GM12878 (cell line): ENCODE measurements around the gene KIRREL3. TPM values are rescaled to one million over a fixed set of nuclear protein-coding genes. Genes with fewer than 3 reads are reported as not detected.

Source experiments
- ATAC-seq: fragments of 200-7000 bp; cut with Tn5 transposase; 3 replicates; pipeline ENCODE4 v1.9.1; 2020; ENCODE audit warnings: mild to moderate bottlenecking, moderate library complexity
- BruUV-seq: library from RNA; stranded (reverse); fragments of 400-500 nt; replicated peaks from 2 replicates; lab custom pipeline; 2021; lab: Mats Ljungman, UMichigan
- CTCF ChIA-PET: fragments of 300-600 bp; sonication (Branson Sonifier 250); formaldehyde crosslinking; extraction: SDS; loops from one replicate; lab custom pipeline; 2021; ENCODE audit warnings: inconsistent platforms; lab: Yijun Ruan, JAX
- POLR2A ChIA-PET: fragments of 350-600 bp; formaldehyde crosslinking; extraction: SDS; loops from one replicate; lab custom pipeline; 2021; ENCODE audit warnings: inconsistent platforms; lab: Charles Lee
- RAD21 ChIA-PET: fragments of 300-600 bp; sonication (Branson Sonifier 250); formaldehyde crosslinking; loops from one replicate; lab custom pipeline; 2023; ENCODE audit warnings: antibody characterized with exemption; ENCODE audit not compliant: unreplicated experiment; lab: Charles Lee
- SMC1A ChIA-PET: fragments of 300-600 bp; sonication (Branson Sonifier 250); formaldehyde crosslinking; loops from one replicate; lab custom pipeline; 2023; ENCODE audit not compliant: unreplicated experiment, uncharacterized antibody; lab: Charles Lee
- DNase-seq: peaks from one replicate; pipeline ENCODE4 v3.0.0-alpha.2; 2011; ENCODE audit warnings: low read depth, low spot score
- FAIRE-seq: peaks from 3 replicates; lab custom pipeline; 2011; peaks lifted over from hg19 to GRCh38; lab: Jason Lieb, UNC
- H2AFZ ChIP-seq: 2 replicates; pipeline ENCODE4 v1.6.0; 2011; ENCODE audit warnings: low read depth, low read length, control low read depth; ENCODE audit not compliant: control insufficient read depth
- H3K27ac ChIP-seq: 2 replicates; pipeline ENCODE4 v1.5.1; 2011; ENCODE audit warnings: control low read depth; ENCODE audit not compliant: control insufficient read depth, insufficient read depth
- H3K27me3 ChIP-seq, 2 experiments: replicated peaks in 1 of 2; 2 replicates each; pipeline versions ENCODE4 v1.6.0 to v1.6.1; 2011; ENCODE audit warnings: low read length in 1 of 2; ENCODE audit not compliant: control insufficient read depth in 2 of 2, insufficient read depth in 2 of 2
- H3K36me3 ChIP-seq, 2 experiments: 2 replicates each; pipeline ENCODE4 v1.5.1; 2011; ENCODE audit warnings: low read length in 1 of 2; ENCODE audit not compliant: control insufficient read depth in 2 of 2, insufficient read depth in 2 of 2
- H3K4me1 ChIP-seq: 2 replicates; pipeline ENCODE4 v1.6.1; 2011; ENCODE audit warnings: mild to moderate bottlenecking, low read length, moderate library complexity, mixed read lengths; ENCODE audit not compliant: control insufficient read depth, insufficient read depth
- H3K4me2 ChIP-seq: 2 replicates; pipeline ENCODE4 v1.6.0; 2011; ENCODE audit warnings: control low read depth; ENCODE audit not compliant: control insufficient read depth, insufficient read depth
- H3K4me3 ChIP-seq: fragments of 200-600 bp; sonication (generic); 2 replicates; pipeline ENCODE4 v1.5.1; 2016
- H3K79me2 ChIP-seq: 2 replicates; pipeline ENCODE4 v1.6.0; 2011; ENCODE audit warnings: low read length; ENCODE audit not compliant: control insufficient read depth, insufficient read depth
- H3K9ac ChIP-seq: 2 replicates; pipeline ENCODE4 v1.8.0; 2011; ENCODE audit warnings: low read length, control low read depth, mixed read lengths; ENCODE audit not compliant: control insufficient read depth, insufficient read depth
- H3K9me3 ChIP-seq: replicated peaks from 3 replicates; pipeline ENCODE4 v1.5.1; 2011; ENCODE audit warnings: mild to moderate bottlenecking, low read length; ENCODE audit not compliant: control insufficient read depth, insufficient read depth
- H4K20me1 ChIP-seq: 2 replicates; pipeline ENCODE4 v1.6.0; 2011; ENCODE audit not compliant: control insufficient read depth, insufficient read depth
- CBFB ChIP-seq: IDR thresholded peaks from 2 replicates; pipeline ENCODE4 v1.6.1; 2016; ENCODE audit warnings: antibody characterized with exemption, low read depth
- CREM ChIP-seq: IDR thresholded peaks from 2 replicates; pipeline ENCODE4 v1.6.1; 2014; ENCODE audit warnings: antibody characterized with exemption, low read depth
- E4F1 ChIP-seq: fragments of 450-650 bp; IDR thresholded peaks from 2 replicates; pipeline ENCODE4 v1.6.1; 2018; ENCODE audit warnings: borderline replicate concordance, mild to moderate bottlenecking; ENCODE audit not compliant: partially characterized antibody
- EP300 ChIP-seq, 2 experiments: fragments of 150-350 bp in 1 of 2; IDR thresholded peaks; 2 replicates each; pipeline ENCODE4 v1.6.1; 2011 to 2012; ENCODE audit warnings: low read depth in 2 of 2, low read length in 2 of 2, borderline replicate concordance in 1 of 2, improper control_type of control experiment in 1 of 2, inconsistent platforms in 1 of 2; ENCODE audit not compliant: control insufficient read depth in 1 of 2
- FOXM1 ChIP-seq: IDR thresholded peaks from 2 replicates; pipeline ENCODE4 v1.6.1; 2012; ENCODE audit warnings: low read depth, mild to moderate bottlenecking, inconsistent platforms, low read length, moderate library complexity
- IKZF1 ChIP-seq: fragments of 450-650 bp; conservative IDR thresholded peaks from 2 replicates; pipeline ENCODE4 v1.6.1; 2017; ENCODE audit warnings: antibody characterized with exemption, mild to moderate bottlenecking
- JUNB ChIP-seq: IDR thresholded peaks from 2 replicates; pipeline ENCODE4 v1.6.1; 2016; ENCODE audit warnings: antibody characterized with exemption, mild to moderate bottlenecking
- MLLT1 ChIP-seq: fragments of 450-650 bp; IDR thresholded peaks from 2 replicates; pipeline ENCODE4 v1.6.1; 2016; ENCODE audit warnings: mild to moderate bottlenecking
- NFIC ChIP-seq: IDR thresholded peaks from 2 replicates; pipeline ENCODE4 v1.6.1; 2012; ENCODE audit warnings: low read depth, mild to moderate bottlenecking, inconsistent platforms, low read length, moderate library complexity
- NFYB ChIP-seq: IDR thresholded peaks from 2 replicates; pipeline ENCODE4 v1.6.1; 2011; ENCODE audit warnings: low read depth, mild to moderate bottlenecking, low read length, improper control_type of control experiment, moderate library complexity; ENCODE audit not compliant: insufficient read depth
- RUNX3 ChIP-seq: IDR thresholded peaks from 2 replicates; pipeline ENCODE4 v1.6.1; 2012; ENCODE audit warnings: low read length, inconsistent platforms
- SMAD1 ChIP-seq: fragments of 450-650 bp; IDR thresholded peaks from 2 replicates; pipeline ENCODE4 v1.6.1; 2018; ENCODE audit warnings: mild to moderate bottlenecking, low read depth; ENCODE audit not compliant: partially characterized antibody
- SPI1 ChIP-seq: IDR thresholded peaks from 2 replicates; pipeline ENCODE4 v1.6.1; 2011; ENCODE audit warnings: low read depth, mild to moderate bottlenecking, low read length, moderate library complexity, borderline replicate concordance; ENCODE audit not compliant: insufficient read depth
- ZBED1 ChIP-seq: IDR thresholded peaks from 2 replicates; pipeline ENCODE4 v1.6.1; 2016; ENCODE audit warnings: borderline replicate concordance
- ZNF217 ChIP-seq: fragments of 450-650 bp; IDR thresholded peaks from 2 replicates; pipeline ENCODE4 v1.6.1; 2017; ENCODE audit warnings: antibody characterized with exemption, mild to moderate bottlenecking
- WGBS: methylation state at CpG from one replicate; pipeline ENCODE4 v1.1.6; 2016; ENCODE audit warnings: low lambda C conversion rate; ENCODE audit not compliant: insufficient replicate concordance, insufficient coverage; ENCODE audit errors: missing lambda C conversion rate; 5-methylcytosine and 5-hydroxymethylcytosine counted together
- in situ Hi-C: fragments of 300-500 bp; cut with MboI; formaldehyde crosslinking; loops from 9 replicates; pipeline ENCODE4 v1.14.3; 2018; ENCODE audit warnings: mixed read lengths
- intact Hi-C: fragments of 100-400 bp; cut with micrococcal nuclease; formaldehyde crosslinking; loops from one replicate; pipeline ENCODE4 v1.14.2; 2022; ENCODE audit not compliant: unreplicated experiment
- polyA plus RNA-seq, 11 experiments: library from polyadenylated mRNA; depleted of rRNA in 4 of 11; unstranded in 6 of 11; stranded (reverse) in 5 of 11; fragments of >200 nt; fragmentation: Nextera tagmentation in 4 of 11; fragmentation: Illumina TruSeq in 1 of 11; extraction: Ambion mirVana in 4 of 11; extraction: Trizol in 1 of 11; gene quantifications; 1 replicate in 1 of 11; 2 replicates in 10 of 11; pipeline versions ENCODE4 v1.2.1 to v1.2.3, GENCODE V29; 2011 to 2016; ENCODE audit warnings: inconsistent platforms in 2 of 11, missing spikeins in 2 of 11, low read depth in 1 of 11
- total RNA-seq, 4 experiments: library from RNA; depleted of rRNA in 3 of 4; stranded (reverse); fragments of >200 nt in 3 of 4; fragmentation: Illumina TruSeq in 1 of 4; extraction: Trizol in 1 of 4; gene quantifications; 2 replicates each; pipeline versions ENCODE4 v1.2.1 to v1.2.3, GENCODE V29; 2013 to 2021
- TF ChIP-seq, protein P1 (sequence below): IDR thresholded peaks from 2 replicates; pipeline ENCODE4 v1.6.1; 2012; ENCODE audit warnings: low read depth, low read length, improper control_type of control experiment

The KIRREL3 gene
- total and polyA plus RNA-seq, 10 of the 15 experiments (the other 5 are each of a cell fraction or from before 2014, with no cell fraction given), result under 0.01 TPM; not detected in 9

- peak; percentile 86 for ATAC-seq
- Histone ChIP-seq H3K36me3 (no peaks in the 10 kb centered on the region), H3K9ac (peak overlapping the region; percentile 32; the same call in 1 of the 2 replicates), H3K79me2 (no peaks in the 10 kb centered on the region), H4K20me1 (no peaks in the 10 kb centered on the region), H3K27me3 (peaks cover 0 to 2% of the 10 kb centered on the region in 2 experiments; a peak in 2 of 4 replicates), H3K4me3 (peak overlapping the region; percentile 33; the same call in 1 of the 2 replicates), H3K9me3 (no peaks in the 10 kb centered on the region), H2AFZ (peak overlapping the region; percentile 15), H3K4me2 (peak overlapping the region; percentile 87), H3K27ac (peak overlapping the region; percentile 25; the same call in 1 of the 2 replicates), H3K4me1 (peaks cover 13% of the 10 kb centered on the region)
- CTCF ChIA-PET, result interaction anchor here (0.9 to 1.7 kb wide), 9 partner anchors 9 to 112 kb away, joined by 4 to 14 read pairs (median 7); no protein-coding TSS in a partner anchor
- in situ Hi-C loops, result no loop called here
- POLR2A ChIA-PET, result interaction anchor here (0.6 to 1.0 kb wide), 2 partner anchors 109 to 116 kb away, joined by 3 to 4 read pairs; partner anchors contain the start of gene DCPS
- SMC1A ChIA-PET, result interaction anchor here (0.7 to 2.5 kb wide), 15 partner anchors 9 to 648 kb away, joined by 3 to 12 read pairs (median 3); no protein-coding TSS in a partner anchor
- peak; percentile 60 for DNase-seq
- 38% methylated on average over 11 of the region's 11 CpGs for WGBS
- RAD21 ChIA-PET, result interaction anchor here (0.8 to 2.4 kb wide), 4 partner anchors 61 to 109 kb away, joined by 5 to 16 read pairs (median 8); no protein-coding TSS in a partner anchor
- BruUV-seq, result no TSS peak
- peak; percentile 89 for FAIRE-seq
- intact Hi-C loops, result loop anchor here (2.0 to 5.0 kb wide), 2 partner anchors 63 to 109 kb away; partner anchors contain the start of gene ST3GAL4
- TF ChIP-seq FOXM1, result 0 out of 2 replicates have a peak, but pooled peaks have one; percentile 23
- no peak for TF ChIP-seq CREM
- 0 out of 2 replicates have a peak, but pooled peaks have one; percentile 38 for TF ChIP-seq CBFB
- TF ChIP-seq IKZF1, result peak; percentile 62; the same call in 1 of the 2 replicates
- TF ChIP-seq ZBED1, result 0 out of 2 replicates have a peak, but pooled peaks have one; percentile 50
- no peak for TF ChIP-seq JUNB
- peak; percentile 88 for TF ChIP-seq RUNX3
- 0 out of 2 replicates have a peak, but pooled peaks have one; percentile 40 for TF ChIP-seq NFYB
- TF ChIP-seq NFIC, result peak; percentile 65
- no peak for TF ChIP-seq E4F1
- TF ChIP-seq, protein P1, sequence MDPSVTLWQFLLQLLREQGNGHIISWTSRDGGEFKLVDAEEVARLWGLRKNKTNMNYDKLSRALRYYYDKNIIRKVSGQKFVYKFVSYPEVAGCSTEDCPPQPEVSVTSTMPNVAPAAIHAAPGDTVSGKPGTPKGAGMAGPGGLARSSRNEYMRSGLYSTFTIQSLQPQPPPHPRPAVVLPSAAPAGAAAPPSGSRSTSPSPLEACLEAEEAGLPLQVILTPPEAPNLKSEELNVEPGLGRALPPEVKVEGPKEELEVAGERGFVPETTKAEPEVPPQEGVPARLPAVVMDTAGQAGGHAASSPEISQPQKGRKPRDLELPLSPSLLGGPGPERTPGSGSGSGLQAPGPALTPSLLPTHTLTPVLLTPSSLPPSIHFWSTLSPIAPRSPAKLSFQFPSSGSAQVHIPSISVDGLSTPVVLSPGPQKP, result no peak
- 0 out of 2 replicates have a peak, but pooled peaks have one; percentile 17 for TF ChIP-seq MLLT1
- TF ChIP-seq ZNF217, result peak; percentile 42; the same call in 1 of the 2 replicates
- TF ChIP-seq SPI1, result peak; percentile 95
- TF ChIP-seq EP300 (IDR thresholded peaks at IDR 0.05; ENCODE audit: borderline replicate concordance in 1 of 2, control insufficient read depth in 1 of 2, low read depth in 2 of 2, low read length in 2 of 2), result peak; percentile 21 to 70; a peak in 2 of 4 replicates
- TF ChIP-seq SMAD1, result no peak
Observed at GRCh38 chr11:126419801-126420697, 580.5 kb downstream of the KIRREL3 start.
